CMK (cell line): ENCODE measurements around the gene PHLDB1.
"Not testable (repeated sequence)": the region's sequence is repeated elsewhere in the genome, so short reads cannot be mapped to it uniquely, and the experiment has no call there.

ENCODE experiments used
- DNase-seq: peaks from one replicate; pipeline ENCODE4 v3.0.0-alpha.2; 2010; ENCODE audit warnings: low read depth

The PHLDB1 gene

GRCh38 chr11:118605116-118605867 is 2.1 kb upstream of the PHLDB1 start:
- DNase-seq: no peak

- DNase-seq: no peak
Measured at GRCh38 chr11:118606157-118606843, 1.1 kb upstream of the PHLDB1 start.

GRCh38 chr11:118606844-118607228 is 579 bp upstream of the PHLDB1 start:
- no peak for DNase-seq

- DNase-seq: no peak
Measured at GRCh38 chr11:118608360-118609227, 1.2 kb downstream of the PHLDB1 start.

DNA sequence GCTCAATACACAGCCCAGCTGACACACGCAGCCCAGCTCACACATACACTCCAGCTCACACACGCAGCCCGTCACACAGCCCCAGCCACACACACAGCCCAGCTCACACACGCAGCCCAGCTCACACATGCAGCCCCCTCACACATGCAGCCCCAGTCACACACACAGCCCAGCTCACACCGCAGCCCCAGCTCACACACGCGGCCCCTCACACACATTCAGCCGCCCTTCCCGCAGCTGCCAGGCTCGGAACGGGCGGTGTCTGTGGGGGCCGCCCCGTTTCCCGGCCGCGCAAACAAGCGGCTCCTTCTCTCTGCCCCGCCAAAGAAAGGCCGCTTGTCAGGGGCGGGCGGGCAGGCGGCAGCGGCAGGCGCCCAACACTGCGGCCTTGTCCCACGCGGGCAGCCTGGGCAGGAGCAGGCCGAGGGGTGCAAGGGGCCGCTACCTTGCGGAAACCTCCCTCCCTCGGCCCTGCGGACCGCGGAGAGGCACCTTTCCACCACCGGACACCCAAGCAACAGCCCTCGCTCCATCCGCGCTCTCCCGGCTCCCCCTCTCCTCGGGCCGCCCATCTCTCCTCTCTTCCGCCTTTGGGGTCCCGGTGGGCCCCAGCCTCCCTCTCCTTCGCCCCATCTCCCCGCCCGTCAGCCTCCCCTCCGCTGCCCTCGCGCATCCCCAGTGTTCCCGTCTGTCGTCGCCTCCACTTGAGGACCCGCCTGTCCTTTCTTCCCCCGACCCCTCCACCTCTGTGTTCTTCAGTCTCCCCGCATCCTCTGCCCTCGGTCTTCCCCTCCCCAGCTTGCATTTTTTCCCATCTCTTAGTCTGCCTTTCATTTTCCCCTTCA is 2.2 kb downstream of the PHLDB1 start:
- no peak for DNase-seq

DNA sequence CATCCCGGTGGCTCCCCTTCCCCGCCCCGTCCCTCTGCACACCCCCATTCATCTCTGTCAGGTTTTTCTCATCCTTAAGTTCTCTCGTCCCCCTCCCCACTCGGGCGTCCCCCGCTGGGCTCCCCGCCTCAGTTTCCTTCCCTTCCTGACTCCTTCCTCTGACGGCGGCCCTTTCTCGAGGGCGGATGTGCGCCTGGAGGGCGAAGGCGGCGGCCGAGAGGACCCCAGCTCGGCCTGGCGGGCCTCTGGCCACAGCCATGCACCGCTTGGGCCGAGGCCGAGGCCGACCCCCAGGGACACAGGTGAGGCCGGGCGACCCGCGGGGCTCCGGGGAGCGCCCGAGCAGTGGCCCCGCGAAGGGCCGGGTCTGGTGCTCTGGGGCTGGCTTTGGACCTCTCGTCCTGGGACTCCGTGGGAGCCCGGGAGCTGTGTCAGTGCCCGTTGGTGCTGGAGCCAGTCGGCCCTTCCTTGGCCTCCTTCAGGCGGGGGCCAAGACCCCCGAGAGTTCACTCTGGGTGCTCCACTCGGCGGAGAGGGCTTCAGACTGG is 2.9 kb downstream of the PHLDB1 start:
- DNase-seq: no peak

DNA sequence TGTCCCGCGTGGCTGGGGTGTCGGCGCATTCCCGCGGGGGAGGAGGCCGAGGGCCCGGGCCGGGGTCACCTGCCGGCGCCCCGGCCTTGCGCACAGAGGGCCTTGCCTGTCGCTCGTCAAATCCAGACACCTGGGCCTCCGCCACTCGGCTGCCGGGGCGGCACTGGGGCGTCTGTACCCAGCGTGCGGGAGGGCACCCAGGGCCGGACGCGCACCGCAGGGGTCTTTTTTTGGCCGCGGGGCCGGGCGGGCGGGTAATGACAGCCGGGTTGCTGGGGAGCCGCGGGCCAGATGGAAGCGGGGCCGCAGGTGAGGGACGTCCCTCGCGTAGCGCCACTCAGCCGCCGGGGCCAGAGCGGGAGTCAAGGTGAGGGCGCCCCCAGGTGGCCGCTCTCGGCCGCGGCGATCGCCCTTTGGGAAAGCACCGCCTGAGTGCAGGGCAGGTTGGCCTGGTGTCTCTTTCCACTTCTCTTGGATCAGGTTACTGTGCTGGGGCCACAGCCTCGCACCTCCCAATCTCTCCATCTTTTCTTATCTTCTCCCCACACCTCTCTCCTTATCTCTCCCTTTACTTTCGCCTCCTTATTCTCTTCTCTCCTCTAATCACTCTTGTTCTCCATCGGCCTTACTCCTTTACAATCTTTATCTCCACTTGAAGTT is 3.5 kb downstream of the PHLDB1 start:
- DNase-seq: no peak

DNA sequence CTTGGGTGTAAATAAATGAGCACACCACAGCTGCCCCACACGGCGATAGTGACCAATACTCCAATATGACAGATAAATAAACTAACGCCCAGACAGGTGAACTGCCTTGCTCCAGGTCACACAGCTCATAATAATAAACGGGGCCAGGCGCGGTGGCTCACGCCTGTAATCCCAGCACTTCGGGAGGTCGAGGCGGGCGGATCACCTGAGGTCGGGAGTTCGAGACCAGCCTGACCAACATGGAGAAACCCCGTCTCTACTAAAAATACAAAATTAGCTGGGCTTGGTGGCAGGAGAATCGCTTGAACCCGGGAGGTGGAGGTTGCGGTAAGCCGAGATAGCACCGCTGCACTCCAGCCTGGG is 4.0 kb downstream of the PHLDB1 start:
- DNase-seq: not testable (repeated sequence)

DNA sequence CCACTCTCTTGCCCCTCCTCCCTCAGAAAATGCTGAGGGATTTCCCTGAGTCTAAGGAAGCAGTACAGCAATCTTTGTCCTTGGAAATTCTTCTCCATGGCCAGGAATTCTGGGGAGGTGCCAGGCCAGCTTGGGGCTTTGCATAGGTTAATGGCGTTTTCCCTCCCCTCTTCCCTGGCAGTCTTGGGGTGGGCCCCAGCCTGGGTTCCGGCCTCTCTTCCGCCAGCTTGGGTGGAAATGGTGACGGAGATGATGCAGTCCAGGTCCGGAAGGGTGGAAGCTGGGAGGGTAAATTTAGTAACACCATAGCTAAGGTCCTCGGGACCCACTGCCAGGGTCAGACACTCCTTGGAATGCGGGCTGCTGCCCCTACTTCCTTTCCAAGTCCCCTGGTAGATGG is 5.0 kb downstream of the PHLDB1 start:
- DNase-seq: no peak

- no peak for DNase-seq
Measured at GRCh38 chr11:118614511-118614910, 7.1 kb downstream of the PHLDB1 start.

DNA sequence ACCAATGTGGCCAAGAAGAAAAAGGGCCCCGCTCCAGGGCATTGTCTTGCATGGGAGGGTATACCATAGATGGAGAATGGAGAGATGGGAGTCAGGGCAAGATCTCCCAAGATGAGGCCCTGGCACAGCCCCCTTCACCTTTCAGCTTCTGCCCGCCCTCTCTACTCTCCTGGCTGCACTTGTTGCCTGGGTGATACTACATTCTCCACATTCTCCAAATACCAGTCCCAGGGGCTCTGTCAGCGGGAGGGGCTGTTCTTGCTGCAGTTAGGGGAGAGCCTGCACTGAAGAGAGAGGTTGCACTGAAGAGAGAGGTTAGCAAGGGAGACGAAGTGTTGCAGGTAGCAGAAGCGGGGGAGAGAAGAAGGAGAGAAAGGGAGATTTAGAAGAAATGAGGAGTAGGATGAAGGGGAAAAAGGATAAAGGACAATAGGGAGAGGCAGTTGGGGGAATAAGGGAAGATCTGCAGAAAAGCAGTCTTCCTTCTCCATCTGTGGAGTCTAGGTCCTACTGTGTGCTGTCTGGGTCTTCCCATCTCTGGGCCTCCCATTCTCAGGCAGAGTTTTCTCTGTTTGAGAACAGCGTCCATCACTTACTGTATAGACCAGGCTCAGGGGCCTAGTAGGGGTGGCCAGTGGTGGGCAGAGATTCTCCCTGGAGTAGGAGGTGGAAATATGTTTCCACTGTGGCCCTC is 8.0 kb downstream of the PHLDB1 start:
- no peak for DNase-seq

DNA sequence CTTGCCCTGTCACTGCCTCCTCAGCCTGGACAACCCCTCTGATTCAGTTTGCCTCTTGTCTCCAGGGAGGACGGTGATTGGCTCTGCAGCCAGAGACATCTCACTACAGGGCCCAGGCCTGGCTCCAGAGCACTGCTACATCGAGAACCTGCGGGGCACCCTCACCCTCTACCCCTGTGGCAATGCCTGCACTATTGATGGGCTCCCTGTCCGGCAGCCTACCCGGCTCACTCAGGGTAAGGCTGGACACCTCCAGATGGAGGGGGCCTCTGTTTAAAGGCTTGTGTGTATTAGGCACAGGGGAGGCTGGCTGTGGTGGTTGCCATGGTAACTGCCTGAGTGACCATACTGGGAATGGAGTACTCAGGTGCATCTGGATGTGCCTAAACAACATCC is 8.6 kb downstream of the PHLDB1 start:
- DNase-seq: no peak

GRCh38 chr11:118618115-118618990 is 10.9 kb downstream of the PHLDB1 start:
- DNase-seq: no peak

DNA sequence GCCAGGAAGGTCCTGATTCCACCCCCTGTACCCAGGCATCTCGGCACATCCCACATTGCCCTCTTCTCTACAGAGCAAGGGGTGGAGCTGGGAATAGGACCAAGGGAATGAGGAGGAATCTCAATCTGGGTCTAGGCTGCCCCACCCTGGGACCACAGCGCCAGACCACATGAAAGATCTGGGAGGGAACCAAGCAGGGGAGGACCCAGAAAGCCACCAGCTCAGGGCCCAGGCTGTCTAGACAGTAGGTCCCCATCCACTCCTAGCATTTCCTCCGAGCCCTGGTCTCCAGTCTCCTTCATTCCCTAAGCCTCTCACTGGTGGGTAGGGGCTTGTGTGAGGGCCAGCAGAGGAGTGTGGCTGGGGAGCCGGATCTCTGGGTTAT is 11.6 kb downstream of the PHLDB1 start:
- DNase-seq: no peak

- no peak for DNase-seq
Measured at GRCh38 chr11:118619444-118620197, 12.2 kb downstream of the PHLDB1 start.

- no peak for DNase-seq
Measured at GRCh38 chr11:118620529-118621070, 13.2 kb downstream of the PHLDB1 start.

DNA sequence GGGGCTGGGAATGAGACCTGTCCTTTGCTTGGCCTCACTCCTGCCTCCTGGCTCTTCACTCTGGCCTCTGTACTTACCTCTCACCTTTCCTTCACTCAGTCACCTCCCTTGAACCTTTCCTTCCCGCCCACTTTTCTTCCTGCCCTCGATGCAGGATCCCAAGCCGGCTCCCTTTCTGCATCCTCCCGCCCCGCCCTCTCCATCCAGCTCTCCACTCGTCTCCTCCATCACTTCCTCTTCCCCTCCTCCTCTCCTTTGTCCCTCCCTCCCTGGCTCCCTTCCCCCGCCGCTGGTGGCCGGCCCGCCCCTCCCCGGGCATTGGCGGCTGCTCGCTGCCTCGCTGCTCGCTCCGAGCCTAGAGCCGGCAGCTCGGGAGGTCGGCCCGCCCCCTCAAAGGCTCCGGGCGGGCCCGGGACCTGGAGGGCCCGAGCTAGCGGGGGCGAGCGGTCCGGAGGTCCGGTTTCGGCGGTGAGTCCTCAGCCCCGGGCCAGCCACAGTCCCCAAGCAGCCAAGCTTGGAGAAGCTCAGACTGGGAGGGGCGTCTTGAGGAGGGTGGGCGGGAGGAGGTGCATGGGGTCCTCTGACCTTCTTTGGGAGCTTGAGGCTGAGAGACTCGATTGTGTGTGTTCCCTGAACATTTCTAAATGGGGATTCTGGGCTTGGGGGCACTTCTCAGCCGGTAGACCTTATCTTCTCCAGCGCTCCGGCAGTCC is 13.8 kb downstream of the PHLDB1 start:
- DNase-seq: peak; percentile 76
